GM18861 (cell line): ENCODE measurements around the gene PTPRR.
A peak's percentile ranks its signal among the peaks of the same experiment; 100 is the strongest.

Experiments used
- ATAC-seq: cut with Tn5 transposase; IDR thresholded peaks from one replicate; pipeline ENCODE4 v1.9.1; 2021; ENCODE audit not compliant: unreplicated experiment

Gene PTPRR

GRCh38 chr12:70657616-70658286, 262.8 kb downstream of the PTPRR start:
- no peak for ATAC-seq

GRCh38 chr12:70652451-70652850, 268.1 kb downstream of the PTPRR start:
- no peak for ATAC-seq

DNA sequence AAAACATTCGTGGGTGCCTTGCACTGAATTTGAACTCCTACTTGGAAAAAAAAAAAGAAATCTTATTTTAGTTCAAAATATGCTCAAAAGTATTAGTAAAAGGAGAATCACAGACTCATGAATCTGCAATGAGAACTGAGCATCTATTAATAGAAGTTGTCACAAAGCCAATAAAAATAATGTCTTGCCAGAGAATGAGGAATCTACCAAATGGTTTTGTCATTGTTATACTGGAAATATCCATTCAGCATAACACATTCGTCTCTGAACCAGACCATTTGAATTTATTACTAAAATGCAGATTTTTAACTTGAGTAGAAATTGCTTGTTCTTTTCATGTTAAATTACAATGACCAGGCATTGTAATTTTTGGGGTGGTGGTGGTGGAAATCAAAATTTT, 271.7 kb downstream of the PTPRR start:
- ATAC-seq, result no peak

DNA sequence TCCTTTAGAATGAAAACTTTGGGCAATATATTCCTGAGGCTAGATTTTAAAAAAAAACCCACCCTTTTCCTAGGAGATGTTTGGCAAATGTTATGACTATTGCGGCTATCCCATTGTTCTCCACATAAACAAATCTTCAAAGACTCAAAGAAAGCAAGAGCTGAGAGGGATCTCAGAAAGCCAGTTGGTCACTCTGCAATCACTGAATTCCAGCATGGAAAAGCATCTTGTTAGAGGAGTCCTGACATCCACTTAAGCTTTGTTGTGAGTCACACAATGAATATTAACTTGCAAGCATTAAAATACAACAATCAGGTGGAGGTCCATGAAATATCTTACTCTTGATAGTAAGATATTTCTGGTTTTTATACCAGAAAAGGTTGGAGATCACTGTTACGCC, 272.3 kb downstream of the PTPRR start:
- no peak for ATAC-seq

DNA sequence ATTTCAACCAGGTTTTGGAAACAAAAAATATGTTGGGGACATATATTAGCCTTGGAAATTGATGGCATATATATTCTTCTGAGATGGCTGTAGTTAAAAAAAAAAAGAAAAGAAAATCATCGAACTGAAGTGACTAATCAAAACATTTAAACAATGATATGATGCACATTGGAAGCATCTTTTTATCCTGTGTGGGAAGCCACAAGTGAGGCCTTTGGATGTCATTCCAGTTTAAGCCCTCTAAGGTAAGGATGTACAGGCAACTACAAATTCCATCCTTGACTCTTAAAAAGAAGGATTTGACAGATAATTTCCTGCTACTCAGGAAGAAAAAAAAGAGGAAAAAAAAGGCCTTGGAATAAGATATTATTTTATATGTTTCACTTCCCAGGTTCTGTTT, 273.7 kb downstream of the PTPRR start:
- ATAC-seq, result no peak

DNA sequence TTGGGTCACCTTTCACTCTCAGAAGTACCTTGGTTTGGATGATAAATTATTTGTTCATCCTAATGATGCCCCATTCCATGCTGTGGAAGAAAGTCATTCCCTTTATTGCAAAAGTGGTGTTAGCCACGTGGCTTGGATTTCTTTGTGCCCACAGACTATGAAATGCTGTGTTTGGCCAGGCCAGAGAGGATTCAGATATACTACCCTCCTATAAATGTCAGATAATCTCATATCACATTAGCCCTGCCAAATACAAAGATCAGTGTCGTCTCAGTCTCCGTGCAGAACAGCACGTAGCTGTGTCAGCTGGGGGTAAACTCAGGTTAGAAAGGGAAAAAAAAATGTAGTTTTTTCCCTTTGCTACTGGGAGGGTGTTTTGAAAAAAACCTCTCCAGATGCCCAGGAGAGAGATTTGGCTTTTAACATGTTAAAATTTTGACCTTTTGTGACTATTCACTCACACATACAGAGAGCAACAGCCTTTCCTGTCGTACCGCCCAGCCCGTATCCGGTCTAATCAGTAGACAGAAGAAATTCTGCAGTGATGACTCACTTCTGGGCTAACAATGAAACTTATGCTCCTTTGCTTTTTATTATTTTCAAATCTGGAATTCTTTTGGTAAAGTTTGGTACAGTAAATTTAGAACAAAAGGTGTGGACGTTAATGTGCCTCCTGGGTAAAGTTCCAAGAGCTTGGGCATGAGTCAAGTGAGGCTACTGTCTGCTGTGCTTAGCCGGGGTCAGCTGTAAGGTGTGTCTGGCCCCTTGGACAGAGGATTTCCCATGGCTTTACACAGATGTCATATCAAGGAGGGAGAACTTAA, 274.8 kb downstream of the PTPRR start:
- ATAC-seq, result peak; percentile 81

GRCh38 chr12:70644861-70645260, 275.7 kb downstream of the PTPRR start:
- ATAC-seq, result no peak

DNA sequence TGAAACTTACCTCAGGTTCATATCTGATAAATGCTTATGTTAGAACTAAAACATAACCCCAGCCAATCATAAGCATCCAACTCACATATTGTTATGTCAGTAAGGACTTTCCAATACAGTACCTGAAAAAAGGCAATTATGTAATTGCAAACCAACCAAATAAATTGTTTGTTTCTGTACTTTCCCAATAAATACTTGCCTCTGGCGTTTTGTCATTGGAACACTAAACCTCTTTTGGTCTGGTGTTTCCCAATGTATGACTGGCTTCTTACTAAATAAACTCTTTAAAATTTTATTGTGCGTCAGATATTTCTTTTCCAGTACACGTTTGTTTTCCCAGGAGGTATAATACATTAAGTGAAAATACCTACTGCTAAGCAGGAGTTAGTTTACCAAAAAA, 276.6 kb downstream of the PTPRR start:
- ATAC-seq, result no peak

- no peak for ATAC-seq
These were observed 278.8 kb downstream of the PTPRR start for GRCh38 chr12:70641691-70642090.

DNA sequence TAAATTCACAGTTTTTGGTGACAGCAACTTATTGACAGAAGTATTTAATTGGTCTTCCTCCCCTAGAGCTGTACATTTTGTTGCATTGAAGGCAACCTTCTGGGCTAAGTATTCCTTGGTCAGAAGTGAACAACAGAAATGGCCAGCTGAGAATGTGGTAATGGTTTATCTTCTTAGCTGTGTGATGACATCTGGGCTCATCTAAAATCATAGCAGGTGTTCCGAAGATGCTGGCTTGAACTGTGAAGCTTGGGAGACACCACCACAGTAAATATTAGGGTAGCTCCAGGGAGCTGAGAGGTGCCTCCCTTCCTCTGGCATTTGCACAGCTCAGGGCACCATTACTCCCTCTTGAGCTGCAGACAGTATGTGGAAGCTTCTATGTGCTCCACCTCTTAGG, 279.6 kb downstream of the PTPRR start:
- no peak for ATAC-seq

DNA sequence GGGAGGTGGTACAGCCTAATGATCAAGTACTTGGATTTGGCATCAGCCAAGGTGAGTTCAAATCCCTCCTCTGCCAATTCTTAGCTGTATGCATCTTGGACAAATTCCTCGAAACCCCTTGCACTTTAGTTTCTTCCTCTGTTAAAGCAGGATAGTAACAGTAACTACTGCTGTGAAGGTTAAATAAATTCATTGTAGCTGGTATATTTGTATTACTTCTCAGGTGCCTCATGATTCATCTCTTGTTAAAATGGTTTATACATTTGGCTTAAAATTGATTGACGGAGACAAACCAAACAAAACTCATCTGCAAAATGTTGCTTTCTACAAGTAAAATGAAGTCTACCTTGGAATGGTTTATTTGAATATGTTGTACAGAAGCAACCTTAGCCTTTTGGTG, 281.0 kb downstream of the PTPRR start:
- no peak for ATAC-seq

DNA sequence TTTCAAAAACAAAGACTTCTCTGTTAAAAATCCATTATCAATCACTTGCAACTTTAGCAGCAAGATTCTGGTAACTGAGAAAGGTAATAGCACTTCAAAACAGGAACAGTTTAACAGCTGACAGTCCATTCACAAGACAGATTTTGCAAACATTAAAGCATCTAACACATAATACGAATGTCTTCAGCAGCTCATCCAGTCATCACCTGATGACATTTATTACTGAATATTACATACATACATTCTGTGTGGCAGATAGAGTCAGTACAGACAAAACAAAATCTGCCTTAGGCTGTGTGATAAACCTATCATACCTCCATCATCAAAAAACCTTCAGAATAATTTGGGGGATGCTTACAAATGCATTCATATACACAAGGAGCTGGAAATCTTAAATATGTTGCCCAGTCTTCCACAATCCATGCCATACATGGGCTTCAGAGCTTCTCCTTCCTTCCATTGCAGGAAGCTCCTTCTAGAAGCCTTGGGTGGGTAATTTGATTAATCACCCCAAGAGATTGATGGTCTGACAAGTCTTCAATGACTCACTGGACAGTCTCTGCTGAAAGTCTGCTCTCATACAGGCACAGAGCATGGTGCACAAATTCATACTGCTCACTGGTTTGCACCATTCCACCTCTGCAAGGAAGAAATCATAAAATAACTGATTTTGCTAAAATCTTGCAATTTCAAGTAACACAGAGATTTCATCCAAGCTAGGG, 281.7 kb downstream of the PTPRR start:
- ATAC-seq, result no peak

DNA sequence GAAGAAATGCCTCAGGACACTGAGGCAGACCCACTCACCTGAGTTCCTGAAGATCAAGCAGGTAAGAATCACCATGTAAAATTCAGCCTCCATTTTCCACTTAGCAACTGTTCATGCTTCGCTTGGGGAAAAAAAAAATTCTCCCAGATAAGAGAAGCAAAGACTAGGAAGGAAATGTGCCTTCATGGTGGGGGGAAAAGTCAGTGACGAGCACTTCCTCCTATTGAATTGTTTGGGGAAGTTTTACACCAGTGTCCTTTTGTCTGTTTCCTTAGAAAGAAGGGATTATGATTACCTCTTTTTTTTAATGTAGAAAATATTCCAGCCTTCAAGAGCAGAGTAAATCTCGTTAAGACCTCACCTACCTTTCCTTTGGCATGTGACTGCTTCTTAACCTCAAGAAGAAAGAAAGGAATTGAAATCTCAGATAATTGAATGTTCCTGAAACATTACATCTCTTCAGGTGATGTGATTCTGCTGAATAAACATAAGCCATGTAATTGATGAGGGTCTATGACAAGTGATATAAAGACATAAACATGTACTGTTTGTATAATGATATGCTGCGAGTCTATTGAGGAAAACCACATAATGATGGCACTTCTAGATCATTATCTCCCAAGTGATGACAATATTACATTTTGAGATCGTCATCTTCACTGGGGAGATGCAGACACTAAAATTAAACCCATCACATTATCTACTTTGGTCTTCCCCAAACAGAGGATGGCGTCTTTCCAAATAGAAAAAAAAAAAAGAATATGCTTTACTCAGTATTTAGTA, 283.0 kb downstream of the PTPRR start, which contains the start of gene PTPRB:
TSS of gene PTPRB (minus strand) at position 127 of the 783 bp plus-strand sequence. CDS start at position 93, 34 bp downstream.
- ATAC-seq, result no peak

GRCh38 chr12:70635755-70636154, 284.8 kb downstream of the PTPRR start:
- ATAC-seq, result no peak

- no peak for ATAC-seq
These were observed 291.6 kb downstream of the PTPRR start for GRCh38 chr12:70628701-70629480.

DNA sequence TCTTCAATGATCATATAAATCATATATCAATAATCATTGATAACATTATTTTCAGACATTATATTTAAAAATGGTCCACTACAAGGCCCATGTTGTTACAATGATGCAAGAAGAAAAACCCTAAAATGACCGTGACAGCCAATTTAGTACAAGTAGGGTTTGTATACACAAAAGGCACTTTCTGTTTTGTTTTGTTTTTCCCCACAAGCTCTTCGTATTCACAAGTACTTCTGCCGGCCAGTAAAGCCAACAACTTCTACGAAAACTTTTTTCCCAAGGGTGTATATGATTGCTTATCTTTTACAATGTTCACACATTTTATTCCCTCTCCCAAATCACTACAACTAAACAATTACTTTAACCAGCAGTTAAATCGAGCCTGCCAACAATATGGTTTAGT, 292.9 kb downstream of the PTPRR start:
- no peak for ATAC-seq

GRCh38 chr12:70626180-70626579, 294.4 kb downstream of the PTPRR start:
- no peak for ATAC-seq

GRCh38 chr12:70619471-70620152, 300.9 kb downstream of the PTPRR start:
- ATAC-seq, result no peak

GRCh38 chr12:70618371-70618770, 302.2 kb downstream of the PTPRR start:
- ATAC-seq, result no peak

DNA sequence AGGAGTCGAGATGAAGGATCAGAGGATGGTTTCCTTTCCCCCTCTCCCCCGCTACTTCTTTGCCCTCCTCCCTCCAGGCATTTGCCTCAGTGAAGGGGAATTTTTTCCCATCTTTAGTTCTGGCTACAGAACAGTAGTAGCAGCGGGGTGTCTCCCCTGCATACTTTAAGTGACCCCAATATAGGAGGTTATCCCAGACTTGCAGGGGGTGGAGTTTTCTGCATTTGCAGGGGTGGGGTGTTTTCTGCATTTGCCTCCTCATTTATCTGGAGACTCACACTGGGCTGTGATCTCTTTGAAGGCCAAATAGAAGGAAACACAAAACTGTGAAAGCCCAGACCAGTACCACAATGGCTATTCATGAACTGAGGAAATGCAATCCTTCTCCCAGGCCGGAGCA, 303.1 kb downstream of the PTPRR start:
- no peak for ATAC-seq
